Ovary (tissue), 3 donors: ENCODE data around the gene MACROH2A1.

Experiments
- EP300 ChIP-seq: sonication (generic); formaldehyde crosslinking; IDR thresholded peaks from one replicate; pipeline ENCODE4 v1.6.1; 2017; ENCODE audit warnings: antibody characterized with exemption
- POLR2A ChIP-seq: fragments of 450-650 bp; IDR thresholded peaks from one replicate; pipeline ENCODE4 v1.6.1; 2017; ENCODE audit warnings: antibody characterized with exemption, mild to moderate bottlenecking, moderate library complexity
- TF ChIP-seq, protein P1 (sequence below), 3 donors: fragments of 450-650 bp in 2 of 3; fragments of 200-600 bp in 1 of 3; IDR thresholded peaks; one replicate each; pipeline versions ENCODE4 v1.5.1 to v1.8.0; 2016 to 2022; ENCODE audit warnings: antibody characterized with exemption in 3 of 3, mild to moderate bottlenecking in 1 of 3
- donor health status: DM: no; HTN: no; CAD: no.

DNA sequence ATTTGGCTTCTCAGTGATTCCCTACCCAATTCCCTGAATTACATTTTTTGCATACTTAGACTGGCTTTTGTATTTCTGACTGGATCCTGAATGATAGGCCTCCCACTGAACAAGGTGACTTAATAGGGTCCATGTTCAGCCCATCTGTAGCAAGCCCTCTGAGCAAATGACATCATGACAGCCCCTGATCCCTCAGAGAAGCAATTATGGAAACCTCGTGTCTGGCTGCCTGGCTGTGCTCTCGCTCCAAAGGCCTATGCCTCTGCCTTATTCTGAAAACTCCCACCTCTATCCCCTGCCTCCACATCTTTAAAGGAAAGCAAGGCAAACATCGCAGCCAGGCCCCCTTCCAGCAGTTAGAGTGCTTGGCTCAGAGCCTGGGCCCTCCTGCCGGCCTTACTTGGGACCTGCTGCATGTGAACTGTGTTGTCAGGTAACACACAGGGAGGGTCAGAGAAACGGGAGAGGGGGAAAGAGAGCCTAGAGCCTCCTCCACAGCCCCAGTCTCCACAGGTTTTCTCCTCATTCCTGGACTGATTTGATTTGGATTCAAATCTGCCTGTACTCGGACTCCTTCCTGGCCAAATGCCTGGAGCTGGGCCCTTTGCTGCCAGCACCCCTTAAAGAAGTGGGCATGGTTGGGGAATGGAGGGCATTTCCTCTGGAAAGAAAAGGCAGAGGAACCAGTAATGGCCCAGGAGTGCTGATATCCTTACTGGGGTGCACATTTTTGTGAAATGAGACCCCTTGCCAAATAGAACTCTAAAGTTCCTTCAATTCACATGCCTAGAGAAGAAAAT, 44.3 kb upstream of the MACROH2A1 start:
- TF ChIP-seq, protein P1, sequence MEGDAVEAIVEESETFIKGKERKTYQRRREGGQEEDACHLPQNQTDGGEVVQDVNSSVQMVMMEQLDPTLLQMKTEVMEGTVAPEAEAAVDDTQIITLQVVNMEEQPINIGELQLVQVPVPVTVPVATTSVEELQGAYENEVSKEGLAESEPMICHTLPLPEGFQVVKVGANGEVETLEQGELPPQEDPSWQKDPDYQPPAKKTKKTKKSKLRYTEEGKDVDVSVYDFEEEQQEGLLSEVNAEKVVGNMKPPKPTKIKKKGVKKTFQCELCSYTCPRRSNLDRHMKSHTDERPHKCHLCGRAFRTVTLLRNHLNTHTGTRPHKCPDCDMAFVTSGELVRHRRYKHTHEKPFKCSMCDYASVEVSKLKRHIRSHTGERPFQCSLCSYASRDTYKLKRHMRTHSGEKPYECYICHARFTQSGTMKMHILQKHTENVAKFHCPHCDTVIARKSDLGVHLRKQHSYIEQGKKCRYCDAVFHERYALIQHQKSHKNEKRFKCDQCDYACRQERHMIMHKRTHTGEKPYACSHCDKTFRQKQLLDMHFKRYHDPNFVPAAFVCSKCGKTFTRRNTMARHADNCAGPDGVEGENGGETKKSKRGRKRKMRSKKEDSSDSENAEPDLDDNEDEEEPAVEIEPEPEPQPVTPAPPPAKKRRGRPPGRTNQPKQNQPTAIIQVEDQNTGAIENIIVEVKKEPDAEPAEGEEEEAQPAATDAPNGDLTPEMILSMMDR (IDR thresholded peaks at IDR 0.05): no peak
- TF ChIP-seq POLR2A (no peak), EP300 (no peak)
